Right lung (tissue), 5 donors: Measurements from ENCODE around the gene PRKD2. TPM values are rescaled to one million over a fixed set of nuclear protein-coding genes. Genes with fewer than 3 reads are reported as not detected.
A peak's percentile ranks its signal among the peaks of the same experiment; 100 is the strongest.

ENCODE experiments used
- DNase-seq, 2 donors: peaks; one replicate each; pipeline ENCODE4 v3.0.0-alpha.2; 2013
- polyA plus RNA-seq, 5 donors: library from polyadenylated mRNA; unstranded; fragments of 120-200 nt; gene quantifications; one replicate each; pipeline versions ENCODE4 v1.2.1 to v1.2.3, GENCODE V29; 2013; ENCODE audit warnings: inconsistent platforms in 1 of 5, low replicate concordance in 1 of 5; ENCODE audit not compliant: insufficient read length in 5 of 5, insufficient read depth in 1 of 5

The PRKD2 gene
- polyA plus RNA-seq, 5 donors: 33.7 to 59.4 (median 54.0) TPM

DNA sequence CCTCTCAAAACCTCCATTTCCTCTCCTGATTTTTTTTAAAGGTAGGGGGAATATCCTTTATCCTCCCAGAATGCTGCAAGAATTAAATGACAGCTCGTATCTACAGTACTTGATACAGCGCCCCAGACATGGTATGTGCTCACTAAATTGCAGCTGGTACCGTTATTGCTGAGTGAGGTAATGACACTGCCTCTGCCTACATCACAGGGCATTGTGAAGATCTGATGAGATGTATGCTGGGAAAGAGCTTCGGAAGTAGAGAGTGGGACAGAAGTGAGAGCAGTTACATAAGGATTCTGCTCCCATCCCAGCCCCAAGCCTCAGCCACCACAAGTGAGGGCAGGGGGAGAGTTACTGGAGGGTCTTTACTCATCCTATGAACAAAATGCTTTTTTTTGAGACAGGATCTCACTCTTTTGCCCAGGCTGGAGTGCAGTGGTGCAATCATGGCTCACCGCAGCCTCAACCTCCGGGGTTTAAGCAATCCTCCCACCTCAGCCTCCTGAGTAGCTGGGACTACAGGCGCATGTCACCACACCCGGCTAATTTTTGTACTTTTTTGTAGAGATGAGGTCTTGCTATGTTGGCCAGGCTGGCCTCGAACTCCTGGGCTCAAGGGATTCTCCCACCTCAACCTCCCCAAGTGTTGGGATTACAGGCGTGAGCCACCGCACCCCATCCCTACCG is 27.2 kb upstream of the PRKD2 start:
- DNase-seq: no peak

DNA sequence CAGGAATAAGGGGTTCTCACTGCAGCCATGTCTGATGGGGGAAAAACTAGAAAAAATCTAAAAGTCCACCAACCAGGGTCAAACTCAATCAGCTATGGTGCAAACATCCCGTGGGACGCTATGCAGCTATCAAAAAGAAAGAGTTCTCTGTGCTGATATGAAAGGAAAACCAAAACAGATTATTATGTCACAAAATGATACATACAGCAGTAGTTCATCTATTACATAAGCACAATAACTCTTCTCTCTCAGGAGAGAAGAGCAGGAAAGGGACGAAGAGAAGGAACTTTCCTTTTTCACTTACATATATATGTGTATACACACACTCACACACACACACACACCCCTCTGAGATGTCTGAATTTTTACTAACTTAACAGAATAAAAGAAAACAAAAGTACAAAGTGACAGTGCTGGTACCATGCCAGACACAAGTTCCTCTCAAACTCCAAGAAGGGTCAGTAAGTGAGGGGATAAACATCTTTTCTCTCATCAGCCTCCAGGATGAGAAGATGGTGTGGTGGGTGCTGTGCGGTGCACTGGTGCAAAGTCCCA is 26.1 kb upstream of the PRKD2 start:
- no peak for DNase-seq

DNA sequence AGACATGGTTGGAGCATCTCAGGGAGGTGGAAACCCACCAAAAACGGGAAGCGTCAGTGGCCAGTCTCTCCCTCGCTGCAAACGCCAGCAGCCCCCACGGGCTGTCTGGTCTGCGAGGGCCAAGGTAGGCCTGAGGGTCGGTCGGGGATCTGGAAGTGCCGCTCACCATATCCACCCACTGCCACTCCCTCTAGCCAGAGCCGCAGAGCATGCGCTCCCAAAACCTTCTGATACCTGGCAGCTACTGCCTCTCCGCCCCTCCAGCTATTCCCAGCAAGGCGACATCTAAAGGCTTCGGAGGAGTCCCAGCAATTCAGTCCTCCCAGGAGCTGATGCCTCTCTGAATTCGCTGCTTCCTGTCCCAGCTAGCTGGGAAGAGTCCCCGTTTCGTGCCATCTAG is 24.5 kb upstream of the PRKD2 start:
- no peak for DNase-seq

DNA sequence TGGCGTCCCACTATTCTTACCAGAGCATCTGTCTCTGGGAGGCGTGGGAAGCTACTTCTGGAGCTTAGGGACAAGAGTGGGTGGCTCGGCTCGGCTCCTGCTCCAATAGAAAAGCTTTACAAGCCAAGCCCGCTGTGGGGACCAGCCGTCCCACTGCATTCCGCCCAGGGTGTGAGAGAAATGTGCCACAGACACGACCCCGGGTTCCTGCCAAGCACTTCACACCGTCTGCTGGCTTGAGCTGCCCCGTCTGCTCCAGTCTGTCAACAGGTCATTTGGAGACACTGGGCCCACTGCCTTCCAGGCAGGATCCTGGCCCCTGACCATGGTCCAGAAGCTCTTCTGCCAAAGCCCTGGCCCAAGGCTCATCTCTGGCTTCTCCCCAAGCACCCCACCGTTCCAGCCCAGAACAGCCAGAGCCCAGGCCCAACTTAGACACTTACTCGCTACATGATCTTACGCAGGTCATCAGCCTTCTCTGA is 22.4 kb upstream of the PRKD2 start:
- DNase-seq: peak; percentile 72 to 79

- no peak for DNase-seq
Measured at GRCh38 chr19:46737761-46738171, 20.9 kb upstream of the PRKD2 start.

GRCh38 chr19:46737298-46737654 is 20.4 kb upstream of the PRKD2 start:
- DNase-seq: no peak

GRCh38 chr19:46736531-46737297 is 19.8 kb upstream of the PRKD2 start:
- no peak for DNase-seq

DNA sequence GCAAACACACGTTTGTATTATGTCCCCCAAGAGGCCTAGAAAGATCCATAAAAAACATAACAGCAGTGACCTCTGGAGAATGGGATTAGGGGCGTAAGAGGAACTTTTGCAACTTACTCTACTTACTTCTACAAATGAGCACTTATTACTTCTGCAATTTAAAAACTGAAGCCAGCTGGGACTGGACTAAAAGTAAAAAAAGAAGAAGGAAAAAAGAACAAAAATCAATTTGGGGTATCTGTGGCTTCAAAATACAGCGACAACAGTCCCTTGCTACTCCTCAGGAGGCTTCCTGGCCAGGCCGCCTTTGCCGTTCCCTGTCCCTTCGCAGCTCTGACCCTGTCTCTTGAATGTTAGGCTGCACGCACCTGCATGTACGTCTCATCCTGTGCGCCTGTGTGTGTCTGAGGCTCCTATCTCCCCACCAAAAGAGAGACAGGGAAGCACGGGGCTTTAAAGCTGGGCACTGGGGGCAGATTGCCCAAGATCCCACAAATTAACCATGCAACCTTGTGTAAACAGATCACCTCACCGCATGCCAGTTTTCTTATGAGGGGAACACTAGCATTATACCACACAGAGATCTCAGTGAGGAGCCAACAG is 16.9 kb upstream of the PRKD2 start:
- DNase-seq: no peak

DNA sequence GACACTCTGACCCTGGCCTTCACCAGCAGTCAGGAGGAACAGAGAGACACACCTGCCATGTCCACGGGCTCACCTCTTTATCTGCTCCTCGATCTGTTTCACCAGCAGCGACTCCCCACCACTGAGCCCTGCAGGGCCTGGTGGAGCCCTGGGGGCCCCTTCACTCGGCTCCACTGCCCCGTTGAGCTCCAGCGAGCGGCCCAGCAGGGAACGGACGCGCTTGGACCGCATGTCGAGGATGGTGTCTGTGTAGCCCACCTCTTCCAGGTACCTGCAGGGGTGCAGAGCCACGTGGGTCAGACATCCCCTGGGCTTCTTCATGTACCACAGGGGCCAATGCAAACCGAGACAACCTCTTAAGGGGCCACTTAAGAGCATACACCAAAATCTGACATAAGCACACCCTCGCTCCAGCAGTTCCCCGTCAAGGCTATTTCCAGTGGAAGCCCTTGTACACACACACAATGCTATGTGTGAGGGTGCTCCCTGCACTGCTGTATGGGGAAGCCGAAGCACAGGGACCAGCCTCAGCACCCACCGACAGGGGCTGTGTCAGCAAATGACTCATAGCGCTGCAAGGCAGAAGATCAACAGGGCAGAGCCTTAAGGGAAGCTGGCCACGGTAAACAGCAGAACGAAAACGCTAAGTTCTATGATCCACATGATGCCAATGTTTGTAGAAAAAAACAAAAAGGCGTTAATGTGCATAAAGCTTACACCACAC is 16.2 kb upstream of the PRKD2 start:
- no peak for DNase-seq

DNA sequence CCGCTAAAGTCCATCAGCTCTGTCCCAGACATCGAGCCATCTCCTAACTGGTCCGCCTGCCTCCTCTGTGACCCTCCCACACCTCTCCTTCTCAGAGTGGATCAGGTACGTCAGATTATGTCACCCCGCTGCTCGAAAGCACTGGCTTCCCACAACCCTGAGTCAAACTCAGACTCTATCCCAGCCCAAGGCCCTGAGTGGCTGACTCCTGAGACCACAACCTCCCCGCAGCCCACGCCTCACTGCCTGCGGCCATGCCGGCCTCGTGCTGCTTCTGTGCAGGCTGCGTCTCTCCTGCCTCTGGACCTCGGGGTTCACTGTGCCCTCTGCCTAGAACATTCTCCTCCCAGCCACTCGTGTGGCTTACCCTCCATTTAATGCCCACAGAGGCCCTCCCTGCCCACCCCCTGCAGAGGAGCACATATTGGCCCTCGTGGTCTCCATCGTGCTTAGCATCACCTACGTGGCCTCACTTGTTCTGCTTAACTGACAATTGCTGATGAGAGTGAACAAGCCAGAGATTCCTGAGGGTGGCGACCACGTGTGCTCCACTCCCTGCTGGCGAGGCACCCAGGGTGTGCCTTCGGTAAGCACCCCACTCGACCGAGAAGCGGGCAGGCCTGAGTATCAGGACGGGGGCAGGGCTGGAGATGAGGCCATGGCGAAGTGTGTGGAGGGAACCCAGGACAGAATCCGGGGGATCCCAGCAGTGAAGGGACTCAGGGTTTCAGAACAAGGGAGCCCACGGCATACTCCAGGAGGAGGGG is 15.4 kb upstream of the PRKD2 start:
- no peak for DNase-seq

DNA sequence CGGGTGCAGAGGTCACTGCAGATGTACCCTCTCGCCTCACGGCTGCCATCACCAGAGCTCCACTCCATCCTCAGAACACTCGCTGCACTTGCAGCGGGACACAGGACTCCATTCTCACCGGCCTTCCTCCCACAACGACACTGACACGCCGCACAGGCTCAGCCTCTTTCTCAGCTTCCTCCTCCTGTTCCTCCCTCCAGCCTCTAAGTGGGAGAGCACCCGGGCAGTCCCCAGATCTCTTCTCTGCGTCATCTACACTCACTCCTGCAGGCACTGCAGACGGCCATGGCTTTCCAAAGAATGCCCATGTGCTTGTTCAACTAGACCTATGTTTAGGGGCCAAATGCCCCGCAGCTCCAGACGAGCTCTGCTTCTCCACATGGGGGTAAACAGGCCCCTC is 14.7 kb upstream of the PRKD2 start:
- DNase-seq: no peak

DNA sequence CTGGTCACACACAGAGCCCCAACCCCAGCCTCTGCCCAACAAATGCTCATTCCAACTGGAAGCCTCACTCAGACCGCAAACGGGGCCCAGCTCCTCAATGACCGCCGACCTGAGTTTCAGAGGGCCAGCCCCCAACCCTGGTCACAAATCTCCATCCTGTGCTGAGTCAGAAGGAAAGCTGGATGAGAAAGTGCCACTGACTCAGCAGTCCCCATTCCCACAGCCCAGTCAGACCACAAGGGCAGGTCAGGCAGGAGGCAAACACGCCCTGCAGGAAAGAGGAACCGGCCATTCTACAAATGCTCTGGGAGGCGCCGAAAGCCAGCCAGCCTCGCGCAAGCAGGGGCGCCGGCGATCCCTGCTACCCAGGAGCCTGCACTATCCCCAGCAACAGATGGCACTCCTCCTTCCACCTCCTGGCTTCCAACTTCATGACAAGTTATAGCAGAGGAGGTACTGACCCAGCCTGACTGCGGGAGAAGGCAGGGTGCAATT is 14.1 kb upstream of the PRKD2 start:
- no peak for DNase-seq

GRCh38 chr19:46730595-46730994 is 13.7 kb upstream of the PRKD2 start:
- DNase-seq: no peak

- no peak for DNase-seq
Measured at GRCh38 chr19:46730187-46730586, 13.3 kb upstream of the PRKD2 start.

DNA sequence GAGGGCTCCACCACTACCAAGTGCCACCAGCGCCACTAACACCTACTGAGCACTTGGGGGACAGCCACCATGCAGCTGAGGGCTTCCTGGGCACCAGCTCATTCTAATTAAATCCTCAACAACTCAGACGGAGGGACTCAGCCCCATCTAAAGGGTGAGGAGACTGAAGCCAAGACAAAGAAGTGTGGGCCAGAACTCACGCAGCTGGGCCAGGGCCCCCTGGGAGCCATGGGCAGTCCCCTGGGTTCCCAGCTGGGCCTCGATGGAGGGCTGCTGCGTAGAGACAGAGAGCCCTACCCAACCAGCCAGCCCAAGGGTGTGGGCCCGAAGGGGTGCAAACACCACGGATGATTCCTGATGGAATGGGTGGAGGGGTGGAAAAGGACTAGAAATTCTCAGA is 12.8 kb upstream of the PRKD2 start:
- DNase-seq: no peak

DNA sequence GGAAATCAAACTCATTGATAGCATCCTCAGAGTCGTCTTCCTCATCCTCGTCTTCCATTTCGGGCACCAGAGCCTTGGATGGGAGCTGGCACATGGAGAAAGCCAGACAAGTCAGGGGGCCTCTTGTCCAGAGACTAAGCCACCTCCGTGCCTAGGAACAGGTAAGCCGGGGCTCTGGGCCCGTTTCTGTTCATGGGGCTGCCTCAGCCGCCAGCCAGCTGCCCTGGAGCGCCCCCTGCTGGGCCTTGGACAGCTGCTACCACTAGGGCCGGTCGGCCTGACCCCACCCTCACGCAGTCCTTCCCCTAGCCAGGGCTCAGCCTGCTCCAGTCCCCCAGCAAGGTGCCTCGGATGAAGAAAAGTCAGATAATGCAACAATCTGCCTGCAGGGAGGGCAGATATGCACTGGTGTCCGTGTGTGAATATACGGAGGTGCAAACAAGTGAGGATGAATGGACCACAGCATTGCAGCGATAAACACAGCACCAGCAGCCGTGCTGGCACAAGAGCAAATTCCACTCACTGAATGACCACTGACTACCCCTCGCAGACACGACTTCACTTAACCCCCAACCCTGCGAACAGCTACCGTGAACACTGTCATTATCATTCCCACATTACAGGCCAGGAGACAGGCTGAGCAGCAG is 11.9 kb upstream of the PRKD2 start:
- peak in 1 of 2 donors; percentile 52 for DNase-seq

- no peak for DNase-seq
Measured at GRCh38 chr19:46728208-46728607, 11.3 kb upstream of the PRKD2 start.

DNA sequence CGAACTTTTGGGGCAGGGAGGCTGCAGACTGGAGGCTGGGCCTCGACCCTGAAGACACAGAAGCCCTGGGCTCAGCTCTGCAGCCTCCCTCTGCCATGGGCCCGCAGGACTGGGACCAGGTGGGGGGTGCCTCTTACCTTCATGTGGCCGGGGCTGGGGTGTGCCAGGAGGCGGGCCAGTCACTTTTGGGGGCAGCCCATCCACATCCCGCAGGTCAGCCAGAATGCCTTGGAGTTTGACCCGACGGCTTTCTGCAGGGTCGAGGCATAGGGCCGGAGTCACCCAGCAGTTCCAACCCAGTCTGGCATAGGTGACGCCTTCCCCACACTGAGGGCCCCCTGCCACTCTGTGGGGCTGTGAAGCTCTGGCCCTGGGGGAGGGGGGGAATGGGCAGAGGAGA is 10.8 kb upstream of the PRKD2 start:
- DNase-seq: no peak

GRCh38 chr19:46726971-46727501 is 10.1 kb upstream of the PRKD2 start:
- no peak for DNase-seq

- DNase-seq: no peak
Measured at GRCh38 chr19:46726551-46726950, 9.6 kb upstream of the PRKD2 start.
